ENCODE data around the gene DYNC1LI1. TPM values are rescaled to one million over a fixed set of nuclear protein-coding genes. Genes with fewer than 3 reads are reported as not detected.
A peak's percentile ranks its signal among the peaks of the same experiment; 100 is the strongest.

The DYNC1LI1 gene
- total RNA-seq, 1 experiment from 2014 or later: 56.2 TPM

GRCh38 chr3:32502946-32503286 is 67.7 kb downstream of the DYNC1LI1 start:
- Histone ChIP-seq H3T11ph (ENCODE audit: low read length) (no peak overlapping the region), H3K4ac (ENCODE audit: low read depth, low read length) (no peak overlapping the region), H3K27me3 (ENCODE audit: insufficient read depth, low read length) (no peaks in the 10 kb centered on the region), H3K56ac (ENCODE audit: insufficient read length, low read depth, low read length) (no peak overlapping the region), H3K23ac (ENCODE audit: insufficient read length, low read depth, low read length) (no peak overlapping the region), H4K91ac (ENCODE audit: insufficient read length, low read depth, low read length) (no peak overlapping the region), H2BK15ac (ENCODE audit: low read depth, low read length) (no peak overlapping the region), H2BK120ac (ENCODE audit: low read depth, low read length, poor library complexity, severe bottlenecking) (no peak overlapping the region), H2BK20ac (ENCODE audit: low read depth, low read length, poor library complexity, severe bottlenecking) (no peak overlapping the region), H3K79me1 (ENCODE audit: insufficient read depth, low read depth, low read length, poor library complexity, severe bottlenecking) (no peaks in the 10 kb centered on the region), H2AFZ (ENCODE audit: low read length) (peak overlapping the region; percentile 46), H4K8ac (replicated peaks; ENCODE audit: insufficient read length, low read depth, low read length) (no peak overlapping the region), H3K27ac (ENCODE audit: insufficient read length, low read depth, low read length) (no peak overlapping the region), H3K4me2 (ENCODE audit: insufficient read depth, insufficient read length, low read length) (peak overlapping the region; percentile 62), H3K79me2 (ENCODE audit: insufficient read depth, low read length) (no peaks in the 10 kb centered on the region; the same call in 1 of the 2 replicates), H2AK5ac (ENCODE audit: insufficient read length, low read length) (no peak overlapping the region), H3K4me1 (ENCODE audit: insufficient read depth, low read length) (peaks cover 4% of the 10 kb centered on the region; the same call in 1 of the 2 replicates), H3K9ac (ENCODE audit: extremely low read depth, insufficient read length, low read length) (no peak overlapping the region), H3K18ac (ENCODE audit: insufficient read length, low read depth, low read length) (no peak overlapping the region), H3K23me2 (ENCODE audit: insufficient read length, low read depth, low read length, poor library complexity, severe bottlenecking) (no peaks in the 10 kb centered on the region), H4K20me1 (ENCODE audit: control insufficient read depth, insufficient read depth, insufficient read length) (peaks cover 2% of the 10 kb centered on the region), H3K14ac (ENCODE audit: insufficient read depth, low read length) (no peak overlapping the region), H2BK12ac (ENCODE audit: insufficient read length, low read depth, low read length) (no peak overlapping the region), H3K9me3 (ENCODE audit: control insufficient read depth, low read depth, low read length) (no peaks in the 10 kb centered on the region), H2BK5ac (ENCODE audit: insufficient read length, low read length) (no peak overlapping the region), H4K5ac (ENCODE audit: insufficient read length, low read depth, low read length) (no peak overlapping the region)
- peak overlapping the region in 2 of 3 experiments; percentile 83 to 92; a peak in 4 of 7 replicates for H3K27ac Mint-ChIP-seq
- no peaks in the 10 kb centered on the region; the same call in 1 of the 2 replicates for H3K27me3 Mint-ChIP-seq (ENCODE audit: low read depth)
- no peak for TF ChIP-seq CTCF (conservative IDR thresholded peaks at IDR 0.05)
- H3K4me3 Mint-ChIP-seq: peak overlapping the region; percentile 94 to 99
- H3K9me3 Mint-ChIP-seq: no peaks in the 10 kb centered on the region
- H3K4me1 Mint-ChIP-seq: peaks cover 20 to 30% of the 10 kb centered on the region in 2 experiments
- peaks cover 0 to 3% (median 0%) of the 10 kb centered on the region in 3 experiments; a peak in 2 of 7 replicates for H3K36me3 Mint-ChIP-seq (ENCODE audit: insufficient read depth in 1 of 3, low read depth in 3 of 3)
- 100% methylated on average over 2 of the region's 6 CpGs for WGBS (ENCODE audit: extremely low coverage, insufficient read length, low lambda C conversion rate)
- no peak for DNase-seq

All from H9 (cell line).